GM18951 (cell line): Measurements from ENCODE around the gene GLIS1.

Source experiments
- POLR2A ChIP-seq: IDR thresholded peaks from 4 replicates; pipeline ENCODE4 v1.6.1; 2011; ENCODE audit warnings: mild to moderate bottlenecking; ENCODE audit not compliant: insufficient read length, insufficient read depth; ENCODE audit errors: extremely low read depth
- in situ Hi-C: fragments of 300-500 bp; cut with MboI; formaldehyde crosslinking; loops from one replicate; pipeline ENCODE4 v1.12.0; 2022; ENCODE audit warnings: low sequenced_read_pairs, mixed read lengths, inconsistent platforms; ENCODE audit not compliant: unreplicated experiment

The GLIS1 gene

GRCh38 chr1:53521924-53522552, 216.9 kb downstream of the GLIS1 start:
- TF ChIP-seq POLR2A = no peak
- in situ Hi-C loops = no loop called here

GRCh38 chr1:53520481-53520880, 218.5 kb downstream of the GLIS1 start:
- in situ Hi-C loops = no loop called here
- TF ChIP-seq POLR2A = no peak

GRCh38 chr1:53519421-53519820, 219.5 kb downstream of the GLIS1 start:
- no peak for TF ChIP-seq POLR2A
- in situ Hi-C loops = no loop called here

- in situ Hi-C loops = no loop called here
- TF ChIP-seq POLR2A = no peak
Observed at GRCh38 chr1:53518775-53519174, 220.2 kb downstream of the GLIS1 start.

- in situ Hi-C loops = no loop called here
- TF ChIP-seq POLR2A = no peak
Observed at GRCh38 chr1:53517821-53518352, 221.1 kb downstream of the GLIS1 start.

- in situ Hi-C loops = no loop called here
- TF ChIP-seq POLR2A = no peak
Observed at GRCh38 chr1:53517109-53517508, 221.9 kb downstream of the GLIS1 start.

GRCh38 chr1:53516181-53516580, 222.8 kb downstream of the GLIS1 start:
- TF ChIP-seq POLR2A = no peak
- in situ Hi-C loops = no loop called here

GRCh38 chr1:53514436-53514835, 224.5 kb downstream of the GLIS1 start:
- in situ Hi-C loops = no loop called here
- no peak for TF ChIP-seq POLR2A

- in situ Hi-C loops = no loop called here
- no peak for TF ChIP-seq POLR2A
Observed at GRCh38 chr1:53513846-53514245, 225.1 kb downstream of the GLIS1 start.

- in situ Hi-C loops = no loop called here
- no peak for TF ChIP-seq POLR2A
Observed at GRCh38 chr1:53512807-53513755, 225.9 kb downstream of the GLIS1 start.

- no peak for TF ChIP-seq POLR2A
- in situ Hi-C loops = no loop called here
Observed at GRCh38 chr1:53511933-53512806, 226.8 kb downstream of the GLIS1 start.

- TF ChIP-seq POLR2A = no peak
- in situ Hi-C loops = no loop called here
Observed at GRCh38 chr1:53511323-53511932, 227.5 kb downstream of the GLIS1 start.

GRCh38 chr1:53510215-53510614, 228.7 kb downstream of the GLIS1 start:
- in situ Hi-C loops = no loop called here
- no peak for TF ChIP-seq POLR2A

GRCh38 chr1:53509775-53510174, 229.2 kb downstream of the GLIS1 start:
- TF ChIP-seq POLR2A = no peak
- in situ Hi-C loops = no loop called here
